RWPE2 (cell line): ENCODE results near the gene RALGAPA2.

Experiments used
- ATAC-seq: fragments of 200-7000 bp; cut with Tn5 transposase; 3 replicates; pipeline ENCODE4 v1.9.1; 2021; ENCODE audit warnings: low read depth
- DNase-seq: peaks from one replicate; pipeline ENCODE4 v3.0.0-alpha.2; 2020; ENCODE audit warnings: low spot score
- H3K27ac ChIP-seq: fragments of 450-650 bp; 2 replicates; pipeline ENCODE4 v1.5.1; 2017; ENCODE audit warnings: mild to moderate bottlenecking; ENCODE audit not compliant: poor library complexity, severe bottlenecking
- H3K27me3 ChIP-seq: fragments of 250-450 bp; sonication (Bioruptor Pico); 2 replicates; pipeline ENCODE4 v1.5.1; 2021; ENCODE audit warnings: mild to moderate bottlenecking, moderate library complexity; ENCODE audit not compliant: insufficient read depth, poor library complexity, severe bottlenecking
- H3K36me3 ChIP-seq: fragments of 250-450 bp; sonication (Bioruptor Pico); 2 replicates; pipeline ENCODE4 v1.5.1; 2020; ENCODE audit warnings: low read depth, mild to moderate bottlenecking, moderate library complexity
- H3K4me1 ChIP-seq: fragments of 250-450 bp; sonication (Bioruptor Pico); 2 replicates; pipeline ENCODE4 v1.5.1; 2021; ENCODE audit warnings: mild to moderate bottlenecking, moderate library complexity; ENCODE audit not compliant: insufficient read depth, poor library complexity, severe bottlenecking
- H3K4me3 ChIP-seq: fragments of 250-450 bp; sonication (Bioruptor Pico); 2 replicates; pipeline ENCODE4 v1.5.1; 2021; ENCODE audit warnings: mild to moderate bottlenecking, moderate library complexity; ENCODE audit not compliant: severe bottlenecking
- H3K9me3 ChIP-seq: fragments of 250-450 bp; sonication (Bioruptor Pico); 2 replicates; pipeline ENCODE4 v1.5.1; 2021; ENCODE audit warnings: mild to moderate bottlenecking, moderate library complexity; ENCODE audit not compliant: severe bottlenecking
- CTCF ChIP-seq: fragments of 450-650 bp; IDR thresholded peaks from one replicate; pipeline ENCODE4 v1.5.1; 2017; ENCODE audit warnings: mild to moderate bottlenecking, moderate library complexity; ENCODE audit not compliant: poor library complexity, severe bottlenecking

RALGAPA2 gene

GRCh38 chr20:20450521-20450920, 261.9 kb downstream of the RALGAPA2 start:
- no peaks in the 10 kb centered on the region for H3K4me1 ChIP-seq
- DNase-seq, result no peak

GRCh38 chr20:20448881-20449280, 263.6 kb downstream of the RALGAPA2 start:
- TF ChIP-seq CTCF, result no peak
- DNase-seq (no peak), ATAC-seq (no peak)
- H3K4me3 ChIP-seq, result no peak overlapping the region
- no peaks in the 10 kb centered on the region for H3K4me1 ChIP-seq
- no peak overlapping the region for H3K27ac ChIP-seq
- H3K27me3 ChIP-seq, result no peaks in the 10 kb centered on the region
- H3K9me3 ChIP-seq, result no peaks in the 10 kb centered on the region
- no peaks in the 10 kb centered on the region for H3K36me3 ChIP-seq

More at GRCh38 chr20:20450521-20450920, 261.9 kb downstream of the RALGAPA2 start:
- H3K27me3 ChIP-seq, result no peaks in the 10 kb centered on the region
- H3K9me3 ChIP-seq, result no peaks in the 10 kb centered on the region
- no peaks in the 10 kb centered on the region for H3K36me3 ChIP-seq
- no peak overlapping the region for H3K4me3 ChIP-seq
- no peak for TF ChIP-seq CTCF
- no peak overlapping the region for H3K27ac ChIP-seq
- no peak for ATAC-seq

- Histone ChIP-seq H3K4me3 (no peak overlapping the region), H3K9me3 (no peaks in the 10 kb centered on the region), H3K27ac (no peak overlapping the region), H3K36me3 (no peaks in the 10 kb centered on the region), H3K4me1 (no peaks in the 10 kb centered on the region), H3K27me3 (no peaks in the 10 kb centered on the region)
- DNase-seq (no peak), ATAC-seq (no peak)
- no peak for TF ChIP-seq CTCF
These were observed 265.2 kb downstream of the RALGAPA2 start for GRCh38 chr20:20447196-20447595.

- DNase-seq (no peak), ATAC-seq (no peak)
- H3K4me3 ChIP-seq, result no peak overlapping the region
- H3K27ac ChIP-seq, result no peak overlapping the region
- no peaks in the 10 kb centered on the region for H3K36me3 ChIP-seq
- no peaks in the 10 kb centered on the region for H3K27me3 ChIP-seq
- no peaks in the 10 kb centered on the region for H3K4me1 ChIP-seq
- no peaks in the 10 kb centered on the region for H3K9me3 ChIP-seq
- TF ChIP-seq CTCF, result no peak
These were observed 265.9 kb downstream of the RALGAPA2 start for GRCh38 chr20:20446425-20447015.

GRCh38 chr20:20446001-20446400, 266.4 kb downstream of the RALGAPA2 start:
- no peaks in the 10 kb centered on the region for H3K36me3 ChIP-seq
- DNase-seq (no peak), ATAC-seq (no peak)
- no peak for TF ChIP-seq CTCF
- H3K27me3 ChIP-seq, result no peaks in the 10 kb centered on the region
- no peaks in the 10 kb centered on the region for H3K9me3 ChIP-seq
- H3K4me3 ChIP-seq, result no peak overlapping the region
- H3K27ac ChIP-seq, result no peak overlapping the region
- H3K4me1 ChIP-seq, result no peaks in the 10 kb centered on the region
